IMR-90 (cell line): ENCODE measurements around the gene SLC12A6. TPM values are rescaled to one million over a fixed set of nuclear protein-coding genes. Genes with fewer than 3 reads are reported as not detected.

Experiments
- ATAC-seq: fragments of 200-7000 bp; cut with Tn5 transposase; 2 replicates; pipeline ENCODE4 v1.9.1; 2020; ENCODE audit warnings: low read depth, mild to moderate bottlenecking, moderate library complexity
- BruUV-seq: library from RNA; stranded (reverse); fragments of 400-500 nt; replicated peaks from 2 replicates; lab custom pipeline; 2021; lab: Mats Ljungman, UMichigan
- CTCF ChIA-PET: fragments of 300-600 bp; formaldehyde crosslinking; extraction: SDS; loops from one replicate; lab custom pipeline; 2021; ENCODE audit warnings: antibody characterized with exemption; lab: Yijun Ruan, JAX
- POLR2A ChIA-PET: fragments of 300-600 bp; sonication (Branson Sonifier 250); formaldehyde crosslinking; loops from one replicate; lab custom pipeline; 2022; ENCODE audit warnings: antibody characterized with exemption; ENCODE audit not compliant: unreplicated experiment; lab: Charles Lee
- DNase-seq: peaks from one replicate; pipeline ENCODE4 v3.0.0; 2013
- H2AFZ ChIP-seq: replicated peaks from 2 replicates; pipeline ENCODE3; 2013; ENCODE audit warnings: low read length, mild to moderate bottlenecking; ENCODE audit not compliant: poor library complexity
- H2AK5ac ChIP-seq: 2 replicates; pipeline ENCODE4 v1.6.1; 2013; ENCODE audit warnings: low read depth, low read length, inconsistent platforms
- H2AK9ac ChIP-seq: replicated peaks from 2 replicates; pipeline ENCODE3; 2013; ENCODE audit warnings: mild to moderate bottlenecking, low read depth, low read length, moderate library complexity; ENCODE audit not compliant: poor library complexity
- H2BK120ac ChIP-seq: 2 replicates; pipeline ENCODE4 v1.6.1; 2013; ENCODE audit warnings: low read depth, low read length, inconsistent platforms
- H2BK15ac ChIP-seq: 3 replicates; pipeline ENCODE4 v1.6.1; 2013; ENCODE audit warnings: low read depth, low read length, inconsistent platforms
- H2BK20ac ChIP-seq: 2 replicates; pipeline ENCODE4 v1.6.1; 2013; ENCODE audit warnings: low read depth, mild to moderate bottlenecking, inconsistent platforms, low read length, moderate library complexity
- H2BK5ac ChIP-seq: 2 replicates; pipeline ENCODE4 v1.6.1; 2013; ENCODE audit warnings: mild to moderate bottlenecking, low read depth, low read length, inconsistent platforms; ENCODE audit not compliant: poor library complexity, severe bottlenecking
- H3K14ac ChIP-seq: replicated peaks from 2 replicates; pipeline ENCODE4 v1.6.1; 2013; ENCODE audit warnings: low read depth, low read length, inconsistent platforms
- H3K18ac ChIP-seq: 2 replicates; pipeline ENCODE4 v1.6.1; 2013; ENCODE audit warnings: low read depth, low read length, control low read depth
- H3K23ac ChIP-seq: 2 replicates; pipeline ENCODE4 v1.6.1; 2013; ENCODE audit warnings: low read depth, low read length, inconsistent platforms
- H3K27ac ChIP-seq: 2 replicates; pipeline ENCODE4 v1.5.1; 2013; ENCODE audit warnings: mild to moderate bottlenecking, control low read depth, low read length; ENCODE audit not compliant: insufficient read depth
- H3K27me3 ChIP-seq: 2 replicates; pipeline ENCODE4 v1.6.1; 2013; ENCODE audit warnings: low read length; ENCODE audit not compliant: control insufficient read depth, insufficient read depth
- H3K36me3 ChIP-seq: 2 replicates; pipeline ENCODE4 v1.6.1; 2013; ENCODE audit warnings: low read length, mixed read lengths; ENCODE audit not compliant: control insufficient read depth, insufficient read depth
- H3K4ac ChIP-seq: 2 replicates; pipeline ENCODE4 v1.6.1; 2013; ENCODE audit warnings: low read depth, low read length, inconsistent platforms
- H3K4me1 ChIP-seq: 2 replicates; pipeline ENCODE4 v1.6.1; 2013; ENCODE audit warnings: low read length, mixed read lengths; ENCODE audit not compliant: control insufficient read depth, insufficient read depth
- H3K4me2 ChIP-seq: 2 replicates; pipeline ENCODE4 v1.6.1; 2013; ENCODE audit warnings: low read depth, mild to moderate bottlenecking, control low read depth, low read length, moderate library complexity
- H3K4me3 ChIP-seq: 2 replicates; pipeline ENCODE4 v1.5.1; 2013; ENCODE audit warnings: low read depth, mild to moderate bottlenecking, control low read depth, low read length, moderate library complexity; ENCODE audit not compliant: insufficient read depth
- H3K56ac ChIP-seq: 2 replicates; pipeline ENCODE4 v1.6.1; 2013; ENCODE audit warnings: low read length, inconsistent platforms; ENCODE audit not compliant: insufficient read depth; ENCODE audit errors: extremely low read depth
- H3K79me1 ChIP-seq, 2 experiments: 2 replicates each; pipeline ENCODE4 v1.6.1; 2013; ENCODE audit warnings: low read length in 2 of 2, inconsistent platforms in 1 of 2, low read depth in 1 of 2
- H3K9ac ChIP-seq: 2 replicates; pipeline ENCODE4 v1.6.1; 2013; ENCODE audit warnings: low read depth, low read length, control low read depth
- H3K9me1 ChIP-seq: 2 replicates; pipeline ENCODE4 v1.6.1; 2013; ENCODE audit warnings: low read length, inconsistent platforms; ENCODE audit not compliant: insufficient read depth
- H3K9me3 ChIP-seq: 2 replicates; pipeline ENCODE4 v1.6.1; 2013; ENCODE audit warnings: low read length; ENCODE audit not compliant: control insufficient read depth, insufficient read depth
- H4K20me1 ChIP-seq: 2 replicates; pipeline ENCODE4 v1.6.1; 2013; ENCODE audit warnings: low read length, inconsistent platforms; ENCODE audit not compliant: insufficient read depth
- H4K5ac ChIP-seq: 2 replicates; pipeline ENCODE4 v1.6.1; 2013; ENCODE audit warnings: mild to moderate bottlenecking, low read depth, low read length, control low read depth
- H4K8ac ChIP-seq, 2 experiments: 2 replicates each; pipeline ENCODE4 v1.6.1; 2013; ENCODE audit warnings: low read depth in 2 of 2, low read length in 2 of 2, control low read depth in 1 of 2, inconsistent platforms in 1 of 2
- H4K91ac ChIP-seq: 2 replicates; pipeline ENCODE4 v1.6.1; 2013; ENCODE audit warnings: low read depth, low read length, inconsistent platforms; ENCODE audit not compliant: insufficient read depth
- BHLHE40 ChIP-seq: fragments of 150-350 bp; IDR thresholded peaks from 2 replicates; pipeline ENCODE4 v1.6.1; 2016; ENCODE audit warnings: mild to moderate bottlenecking, low read depth, low read length
- CEBPB ChIP-seq: IDR thresholded peaks from 2 replicates; pipeline ENCODE4 v1.6.1; 2012; ENCODE audit warnings: low read depth, low read length, improper control_type of control experiment
- CHD1 ChIP-seq: IDR thresholded peaks from 2 replicates; pipeline ENCODE4 v1.6.1; 2012; ENCODE audit warnings: low read depth, low read length, improper control_type of control experiment
- FOS ChIP-seq: fragments of 150-350 bp; IDR thresholded peaks from 2 replicates; pipeline ENCODE4 v1.6.1; 2016; ENCODE audit warnings: low read depth, low read length
- MAFK ChIP-seq: IDR thresholded peaks from 2 replicates; pipeline ENCODE4 v1.6.1; 2012; ENCODE audit warnings: low read depth, low read length, improper control_type of control experiment
- MAZ ChIP-seq: IDR thresholded peaks from 2 replicates; pipeline ENCODE4 v1.6.1; 2012; ENCODE audit warnings: low read depth, mild to moderate bottlenecking, low read length, improper control_type of control experiment, moderate library complexity, borderline replicate concordance
- MXI1 ChIP-seq: IDR thresholded peaks from 2 replicates; pipeline ENCODE4 v1.6.1; 2012; ENCODE audit warnings: low read depth, mild to moderate bottlenecking, low read length, moderate library complexity, borderline replicate concordance
- NFE2L2 ChIP-seq: fragments of 150-350 bp; IDR thresholded peaks from 2 replicates; pipeline ENCODE4 v1.6.1; 2016; ENCODE audit warnings: low read depth, mild to moderate bottlenecking, low read length
- POLR2A ChIP-seq: IDR thresholded peaks from 2 replicates; pipeline ENCODE4 v1.6.1; 2012; ENCODE audit warnings: mild to moderate bottlenecking, low read depth, low read length
- RAD21 ChIP-seq: IDR thresholded peaks from 2 replicates; pipeline ENCODE4 v1.6.1; 2012; ENCODE audit warnings: low read length, improper control_type of control experiment
- RCOR1 ChIP-seq: IDR thresholded peaks from 2 replicates; pipeline ENCODE4 v1.6.1; 2012; ENCODE audit warnings: mild to moderate bottlenecking, low read length, improper control_type of control experiment; ENCODE audit not compliant: insufficient replicate concordance
- RFX5 ChIP-seq: IDR thresholded peaks from 2 replicates; pipeline ENCODE4 v1.8.0; 2012; ENCODE audit warnings: low read depth, mild to moderate bottlenecking, low read length, moderate library complexity
- SMC3 ChIP-seq: fragments of 150-350 bp; IDR thresholded peaks from 2 replicates; pipeline ENCODE4 v1.6.1; 2016; ENCODE audit warnings: low read depth, mild to moderate bottlenecking, antibody characterized with exemption, low read length, moderate library complexity
- WGBS, 2 experiments: methylation state at CpG; one replicate each; pipeline versions ENCODE4 v1.1.5 to v1.1.7; 2013; ENCODE audit warnings: missing lambda C conversion rate in 2 of 2; ENCODE audit not compliant: insufficient read length in 1 of 2; ENCODE audit errors: extremely low coverage in 2 of 2; 5-methylcytosine and 5-hydroxymethylcytosine counted together
- dilution Hi-C: fragments of 300-500 bp; cut with HindIII; formaldehyde crosslinking; loops from one replicate; pipeline ENCODE4 v1.14.3; 2018; ENCODE audit warnings: low sequenced_read_pairs; ENCODE audit not compliant: unreplicated experiment
- in situ Hi-C: fragments of 300-500 bp; cut with MboI; formaldehyde crosslinking; loops from 3 replicates; pipeline ENCODE4 v1.14.3; 2019; ENCODE audit warnings: low sequenced_read_pairs, inconsistent platforms, mixed read lengths
- intact Hi-C: fragments of 100-400 bp; cut with micrococcal nuclease; formaldehyde crosslinking; loops from 2 replicates; pipeline ENCODE4 v1.10.0; 2022
- polyA plus RNA-seq, 3 experiments: library from polyadenylated mRNA; depleted of rRNA; stranded (reverse); fragments of >200 nt; gene quantifications; 2 replicates each; pipeline ENCODE4 v1.2.3, GENCODE V29; 2012; ENCODE audit warnings: low replicate concordance in 1 of 3
- total RNA-seq: library from RNA; depleted of rRNA; stranded (reverse); fragments of >200 nt; gene quantifications from 2 replicates; pipeline ENCODE4 v1.2.3, GENCODE V29; 2012
- TF ChIP-seq, protein P1 (sequence below): conservative IDR thresholded peaks from 2 replicates; pipeline ENCODE4 v1.5.1; 2012; ENCODE audit warnings: mild to moderate bottlenecking, low read depth, low read length, improper control_type of control experiment
- TF ChIP-seq, protein P2 (sequence below): fragments of 150-350 bp; IDR thresholded peaks from 2 replicates; pipeline ENCODE4 v1.6.1; 2016; ENCODE audit warnings: low read depth, mild to moderate bottlenecking, low read length, moderate library complexity, borderline replicate concordance
- TF ChIP-seq, protein P3 (sequence below): fragments of 150-350 bp; IDR thresholded peaks from 2 replicates; pipeline ENCODE4 v1.6.1; 2017; ENCODE audit warnings: mild to moderate bottlenecking, antibody characterized with exemption, low read length, low read depth

The SLC12A6 gene
- total and polyA plus RNA-seq, 2 of the 4 experiments (the other 2 are of a cell fraction), result 7.7 to 10.2 TPM

DNA sequence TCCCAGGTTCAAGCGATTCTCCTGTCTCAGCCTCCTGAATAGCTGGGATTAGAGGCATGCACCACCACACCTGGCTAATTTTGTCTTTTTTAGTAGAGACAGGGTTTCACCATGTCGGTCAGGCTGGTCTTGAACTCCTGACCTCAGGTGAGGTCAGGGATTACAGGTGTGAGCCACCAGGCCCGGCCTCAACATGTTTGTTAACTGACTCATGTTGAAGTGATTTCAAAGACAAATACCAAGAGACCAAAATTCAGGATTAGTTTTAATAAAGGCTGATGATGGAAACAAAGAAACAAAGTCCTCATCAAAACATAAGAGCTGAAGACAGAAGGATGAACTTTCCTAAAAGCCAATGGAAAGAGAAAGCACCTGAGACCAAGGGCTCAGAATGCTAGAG is 36.5 kb downstream of the SLC12A6 start:
- no TSS peak for BruUV-seq

More for the DNA sequence above, 36.5 kb downstream of the SLC12A6 start:
- Histone ChIP-seq H3K14ac (no peak overlapping the region), H2BK120ac (no peak overlapping the region), H3K4me3 (no peak overlapping the region), H2AFZ (no peak overlapping the region), H3K4ac (no peak overlapping the region), H4K91ac (no peak overlapping the region), H3K4me1 (peaks cover 2% of the 10 kb centered on the region; the same call in 1 of the 2 replicates), H4K5ac (no peak overlapping the region), H2BK5ac (no peak overlapping the region), H3K9me1 (peaks cover 5% of the 10 kb centered on the region), H2BK20ac (no peak overlapping the region), H3K79me1 (peaks cover 5 to 9% of the 10 kb centered on the region in 2 experiments; a peak in 3 of 4 replicates), H3K4me2 (no peak overlapping the region), H3K9me3 (no peaks in the 10 kb centered on the region), H4K8ac (no peak overlapping the region), H3K18ac (no peak overlapping the region), H2AK5ac (no peak overlapping the region), H3K36me3 (no peaks in the 10 kb centered on the region), H4K20me1 (no peaks in the 10 kb centered on the region; the same call in 1 of the 2 replicates), H3K23ac (no peak overlapping the region), H3K9ac (no peak overlapping the region), H3K56ac (no peak overlapping the region), H2AK9ac (no peak overlapping the region), H2BK15ac (no peak overlapping the region), H3K27ac (no peak overlapping the region), H3K27me3 (no peaks in the 10 kb centered on the region)
- POLR2A ChIA-PET, result no interaction called here
- CTCF ChIA-PET, result no interaction called here
- intact Hi-C loops (no loop called here), in situ Hi-C loops (no loop called here), dilution Hi-C loops (no loop called here)
- DNase-seq, result no peak
- WGBS, 2 experiments, result no CpG with 5 or more reads among the region's 3 CpGs
- ATAC-seq, result no peak
- TF ChIP-seq, protein P1, sequence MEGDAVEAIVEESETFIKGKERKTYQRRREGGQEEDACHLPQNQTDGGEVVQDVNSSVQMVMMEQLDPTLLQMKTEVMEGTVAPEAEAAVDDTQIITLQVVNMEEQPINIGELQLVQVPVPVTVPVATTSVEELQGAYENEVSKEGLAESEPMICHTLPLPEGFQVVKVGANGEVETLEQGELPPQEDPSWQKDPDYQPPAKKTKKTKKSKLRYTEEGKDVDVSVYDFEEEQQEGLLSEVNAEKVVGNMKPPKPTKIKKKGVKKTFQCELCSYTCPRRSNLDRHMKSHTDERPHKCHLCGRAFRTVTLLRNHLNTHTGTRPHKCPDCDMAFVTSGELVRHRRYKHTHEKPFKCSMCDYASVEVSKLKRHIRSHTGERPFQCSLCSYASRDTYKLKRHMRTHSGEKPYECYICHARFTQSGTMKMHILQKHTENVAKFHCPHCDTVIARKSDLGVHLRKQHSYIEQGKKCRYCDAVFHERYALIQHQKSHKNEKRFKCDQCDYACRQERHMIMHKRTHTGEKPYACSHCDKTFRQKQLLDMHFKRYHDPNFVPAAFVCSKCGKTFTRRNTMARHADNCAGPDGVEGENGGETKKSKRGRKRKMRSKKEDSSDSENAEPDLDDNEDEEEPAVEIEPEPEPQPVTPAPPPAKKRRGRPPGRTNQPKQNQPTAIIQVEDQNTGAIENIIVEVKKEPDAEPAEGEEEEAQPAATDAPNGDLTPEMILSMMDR, result no peak
- TF ChIP-seq BHLHE40 (no peak), CEBPB (no peak), MAZ (no peak), MAFK (no peak), RAD21 (no peak), RCOR1 (no peak), SMC3 (no peak), RFX5 (no peak), FOS (no peak), POLR2A (no peak), NFE2L2 (no peak), MXI1 (no peak), CHD1 (no peak)
- TF ChIP-seq, protein P2, sequence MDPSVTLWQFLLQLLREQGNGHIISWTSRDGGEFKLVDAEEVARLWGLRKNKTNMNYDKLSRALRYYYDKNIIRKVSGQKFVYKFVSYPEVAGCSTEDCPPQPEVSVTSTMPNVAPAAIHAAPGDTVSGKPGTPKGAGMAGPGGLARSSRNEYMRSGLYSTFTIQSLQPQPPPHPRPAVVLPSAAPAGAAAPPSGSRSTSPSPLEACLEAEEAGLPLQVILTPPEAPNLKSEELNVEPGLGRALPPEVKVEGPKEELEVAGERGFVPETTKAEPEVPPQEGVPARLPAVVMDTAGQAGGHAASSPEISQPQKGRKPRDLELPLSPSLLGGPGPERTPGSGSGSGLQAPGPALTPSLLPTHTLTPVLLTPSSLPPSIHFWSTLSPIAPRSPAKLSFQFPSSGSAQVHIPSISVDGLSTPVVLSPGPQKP, result no peak
- TF ChIP-seq, protein P3, sequence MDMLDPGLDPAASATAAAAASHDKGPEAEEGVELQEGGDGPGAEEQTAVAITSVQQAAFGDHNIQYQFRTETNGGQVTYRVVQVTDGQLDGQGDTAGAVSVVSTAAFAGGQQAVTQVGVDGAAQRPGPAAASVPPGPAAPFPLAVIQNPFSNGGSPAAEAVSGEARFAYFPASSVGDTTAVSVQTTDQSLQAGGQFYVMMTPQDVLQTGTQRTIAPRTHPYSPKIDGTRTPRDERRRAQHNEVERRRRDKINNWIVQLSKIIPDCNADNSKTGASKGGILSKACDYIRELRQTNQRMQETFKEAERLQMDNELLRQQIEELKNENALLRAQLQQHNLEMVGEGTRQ, result no peak
